ENCODE results near the gene CDH23.

- TF ChIP-seq, protein P1, sequence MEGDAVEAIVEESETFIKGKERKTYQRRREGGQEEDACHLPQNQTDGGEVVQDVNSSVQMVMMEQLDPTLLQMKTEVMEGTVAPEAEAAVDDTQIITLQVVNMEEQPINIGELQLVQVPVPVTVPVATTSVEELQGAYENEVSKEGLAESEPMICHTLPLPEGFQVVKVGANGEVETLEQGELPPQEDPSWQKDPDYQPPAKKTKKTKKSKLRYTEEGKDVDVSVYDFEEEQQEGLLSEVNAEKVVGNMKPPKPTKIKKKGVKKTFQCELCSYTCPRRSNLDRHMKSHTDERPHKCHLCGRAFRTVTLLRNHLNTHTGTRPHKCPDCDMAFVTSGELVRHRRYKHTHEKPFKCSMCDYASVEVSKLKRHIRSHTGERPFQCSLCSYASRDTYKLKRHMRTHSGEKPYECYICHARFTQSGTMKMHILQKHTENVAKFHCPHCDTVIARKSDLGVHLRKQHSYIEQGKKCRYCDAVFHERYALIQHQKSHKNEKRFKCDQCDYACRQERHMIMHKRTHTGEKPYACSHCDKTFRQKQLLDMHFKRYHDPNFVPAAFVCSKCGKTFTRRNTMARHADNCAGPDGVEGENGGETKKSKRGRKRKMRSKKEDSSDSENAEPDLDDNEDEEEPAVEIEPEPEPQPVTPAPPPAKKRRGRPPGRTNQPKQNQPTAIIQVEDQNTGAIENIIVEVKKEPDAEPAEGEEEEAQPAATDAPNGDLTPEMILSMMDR (conservative IDR thresholded peaks at IDR 0.05; ENCODE audit: low read length), result no peak
- TF ChIP-seq EZH2phosphoT487 (IDR thresholded peaks at IDR 0.05; ENCODE audit: borderline replicate concordance), result no peak
Measured at GRCh38 chr10:71751515-71752224, 354.9 kb downstream of the CDH23 start.

All from Loucy (cell line).